HUDEP-2 (cell line): ENCODE data around the gene DGKG.

Experiments used
- DNase-seq, 76 experiments: peaks; one replicate each; lab custom pipeline; 2025; ENCODE audit not compliant: unreplicated experiment in 76 of 76; lab: John Stamatoyannopoulos, UW

Gene DGKG

DNA sequence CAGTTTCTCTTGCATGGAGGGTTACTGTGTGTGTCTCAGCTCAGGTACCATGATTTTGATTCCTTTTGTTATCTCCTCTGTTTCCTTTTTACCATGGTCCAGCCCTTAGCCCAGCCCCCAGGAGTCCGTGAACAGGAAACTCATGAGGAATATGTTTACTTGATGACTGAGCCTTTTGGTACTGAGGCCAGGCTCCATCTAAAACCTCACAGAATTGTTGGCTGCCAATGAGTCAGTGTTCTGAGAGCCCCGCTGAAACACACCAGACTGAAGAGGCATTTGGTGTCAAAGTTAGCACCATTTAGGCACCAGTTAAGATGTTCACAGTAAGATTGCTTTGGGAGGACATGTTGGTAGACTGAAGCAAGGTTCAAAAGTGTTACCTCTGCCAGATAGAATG, 80.9 kb downstream of the DGKG start:
- no peak for DNase-seq

DNA sequence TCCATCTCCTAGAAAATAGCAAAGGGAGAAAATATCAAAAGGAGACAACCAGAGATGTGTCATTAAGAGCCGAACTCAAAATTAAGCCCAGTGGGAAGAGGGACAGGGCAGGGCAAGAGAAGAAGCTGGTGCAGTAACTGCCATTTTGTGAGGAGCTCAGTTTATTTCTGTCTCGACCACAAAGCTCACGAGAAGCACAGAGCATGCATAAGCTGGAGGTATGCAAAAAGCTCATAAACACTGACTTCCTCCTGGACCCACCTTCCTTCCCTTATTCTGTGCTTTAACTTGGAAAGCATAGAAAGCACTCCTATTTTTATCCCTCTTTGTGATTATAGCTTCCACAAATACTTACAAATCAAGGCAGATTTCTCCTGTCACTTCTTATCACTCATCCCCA, 81.3 kb downstream of the DGKG start:
- DNase-seq, result no peak

DNA sequence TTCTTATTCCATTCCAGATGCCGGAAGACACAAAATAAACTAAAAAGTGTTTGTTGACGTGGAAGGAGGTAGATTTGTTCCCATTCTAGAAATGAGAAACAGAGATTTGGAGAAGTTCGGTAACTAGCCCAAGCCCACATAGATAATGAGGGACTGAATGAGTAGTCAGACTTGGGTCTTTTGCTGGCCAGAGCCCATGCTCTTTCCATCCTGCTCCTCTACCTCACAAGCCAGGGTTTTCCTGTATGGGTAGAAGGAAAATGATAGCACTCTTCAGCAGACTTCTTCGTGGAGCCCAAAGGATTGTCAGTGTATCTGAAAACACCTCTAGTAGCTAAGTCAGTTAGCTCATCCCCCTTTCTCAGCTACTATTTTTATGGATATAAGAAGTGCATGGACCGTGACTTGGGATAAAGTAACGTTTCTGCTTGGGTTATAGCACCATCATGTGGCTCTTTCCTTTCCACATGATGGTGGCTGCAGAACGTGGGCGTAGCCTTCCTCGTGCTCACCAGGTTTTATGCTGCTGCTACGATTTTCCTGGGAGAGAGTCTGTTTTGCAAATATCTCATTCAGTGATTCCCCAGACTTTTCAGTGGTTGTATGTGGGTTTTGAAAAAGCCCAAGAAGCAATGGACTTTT, 84.6 kb downstream of the DGKG start:
- DNase-seq, result peak in 1 of 76 experiments; percentile 7

DNA sequence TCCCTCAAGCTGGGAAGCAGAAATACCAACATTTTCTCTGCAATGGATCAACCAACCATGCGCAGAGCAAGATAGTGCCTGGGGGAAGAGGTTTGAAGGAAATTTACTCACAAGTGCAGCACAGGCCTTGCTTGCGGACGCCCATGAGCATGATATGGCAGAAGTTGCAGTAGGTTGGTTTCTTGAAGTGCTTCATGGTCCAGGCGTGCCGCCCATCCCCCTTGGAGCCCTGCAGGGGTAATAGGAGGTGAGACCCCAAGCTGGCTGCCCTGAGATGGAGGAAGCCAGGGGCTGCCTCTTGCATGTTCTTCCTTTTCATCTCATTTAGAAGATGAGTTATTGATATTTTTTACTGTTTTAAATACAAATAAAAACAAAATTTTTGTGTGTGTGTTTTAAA, 86.6 kb downstream of the DGKG start:
- DNase-seq, result no peak

DNA sequence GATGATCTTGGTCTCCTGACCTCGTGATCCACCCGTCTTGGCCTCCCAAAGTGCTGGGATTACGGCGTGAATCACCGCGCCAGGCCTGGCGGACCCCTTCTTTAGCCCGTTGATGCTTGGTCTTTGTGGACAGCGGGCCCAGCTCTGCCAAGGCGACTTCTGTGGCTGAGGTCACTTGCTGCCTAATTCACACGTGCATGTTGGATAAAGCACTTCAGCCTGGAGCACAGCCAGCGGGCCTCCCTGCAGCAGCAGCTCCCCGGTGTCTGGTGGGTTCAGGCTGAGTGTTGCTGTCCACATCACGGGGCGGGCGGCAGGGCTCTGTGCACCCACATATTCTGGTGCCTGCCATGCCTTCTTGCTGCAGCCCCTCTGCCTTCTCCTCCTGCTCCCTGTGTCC, 88.4 kb downstream of the DGKG start:
- no peak for DNase-seq

DNA sequence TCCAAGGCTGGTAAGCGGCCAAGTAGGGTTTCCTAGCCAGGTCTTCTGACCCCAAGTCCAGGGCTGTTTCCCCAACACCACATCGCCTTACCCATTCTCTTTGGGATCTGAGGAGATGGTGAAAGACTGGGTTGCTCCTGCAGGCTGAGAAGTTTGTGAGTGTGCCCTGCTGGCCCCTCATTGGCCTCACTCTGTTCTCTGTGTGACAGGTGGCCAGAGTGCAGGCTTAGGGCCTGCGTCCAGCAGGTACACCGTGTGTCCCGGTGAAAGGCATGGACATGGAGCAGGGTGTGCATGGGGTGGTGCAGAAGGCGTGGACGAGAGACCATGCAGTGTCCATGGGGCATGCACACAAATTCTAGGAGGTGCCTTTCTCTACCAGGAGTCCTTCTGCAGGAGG, 91.3 kb downstream of the DGKG start:
- DNase-seq, result no peak

DNA sequence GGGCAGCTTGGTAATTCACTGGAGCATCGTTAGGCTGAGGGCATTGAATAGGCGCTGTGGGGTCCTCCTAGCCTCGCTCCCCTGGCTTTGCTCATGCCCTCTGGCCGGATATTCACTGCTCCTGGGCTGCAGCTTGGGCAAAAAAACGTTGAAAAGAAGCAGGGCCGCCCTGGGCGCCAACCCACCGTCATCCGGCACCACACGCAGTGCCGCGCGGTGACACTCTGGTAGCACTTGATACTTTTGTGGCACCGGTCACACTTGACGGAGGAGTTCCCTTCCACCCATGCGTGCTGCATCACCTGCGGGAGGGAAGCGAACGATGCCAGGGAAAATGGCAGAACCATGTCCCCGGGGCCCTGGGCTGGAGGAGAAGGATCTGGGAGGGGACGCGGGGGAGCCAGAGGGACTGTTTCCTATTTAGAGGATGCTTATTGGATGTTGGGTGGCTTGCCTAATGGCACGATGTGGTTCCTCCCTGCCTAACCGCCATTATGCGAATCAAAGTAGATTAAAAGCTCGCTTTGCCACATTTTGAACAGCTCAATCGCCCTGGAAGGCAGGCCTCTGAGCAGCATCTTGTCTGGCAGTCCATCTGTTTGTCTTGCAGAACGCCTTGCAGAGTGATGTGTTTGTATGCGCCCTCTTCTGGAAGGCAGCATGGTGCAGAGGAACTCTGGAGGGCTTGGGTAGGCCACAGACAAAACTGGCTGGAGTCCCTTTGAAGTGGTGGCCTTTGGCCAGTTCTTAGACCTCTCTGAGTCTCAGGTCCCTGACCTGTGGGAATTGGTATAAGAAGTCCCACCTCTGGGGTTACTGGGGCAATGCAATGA, 93.2 kb downstream of the DGKG start:
- peak in 15 of 76 experiments; percentile 3 to 36 (median 17) for DNase-seq

DNA sequence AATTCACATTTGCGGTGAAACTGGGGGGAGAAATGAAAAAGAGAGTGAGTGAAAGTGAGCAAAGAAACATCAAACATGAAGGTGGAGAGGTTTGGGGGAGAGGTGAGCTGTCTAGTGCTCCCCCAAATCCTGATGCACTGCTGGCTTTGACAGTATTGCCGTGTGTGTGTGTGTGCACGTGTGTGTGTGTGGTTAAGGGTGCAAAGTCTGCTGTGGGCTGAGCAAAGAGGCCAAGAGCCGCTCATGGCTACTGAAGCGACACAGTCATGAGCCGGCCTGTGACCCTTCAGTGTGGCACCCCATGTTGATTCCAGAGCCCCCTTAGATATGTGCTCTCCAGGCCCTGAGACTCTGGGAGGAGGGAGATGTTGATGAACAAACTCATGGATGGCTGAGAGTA, 94.3 kb downstream of the DGKG start:
- DNase-seq, result no peak

DNA sequence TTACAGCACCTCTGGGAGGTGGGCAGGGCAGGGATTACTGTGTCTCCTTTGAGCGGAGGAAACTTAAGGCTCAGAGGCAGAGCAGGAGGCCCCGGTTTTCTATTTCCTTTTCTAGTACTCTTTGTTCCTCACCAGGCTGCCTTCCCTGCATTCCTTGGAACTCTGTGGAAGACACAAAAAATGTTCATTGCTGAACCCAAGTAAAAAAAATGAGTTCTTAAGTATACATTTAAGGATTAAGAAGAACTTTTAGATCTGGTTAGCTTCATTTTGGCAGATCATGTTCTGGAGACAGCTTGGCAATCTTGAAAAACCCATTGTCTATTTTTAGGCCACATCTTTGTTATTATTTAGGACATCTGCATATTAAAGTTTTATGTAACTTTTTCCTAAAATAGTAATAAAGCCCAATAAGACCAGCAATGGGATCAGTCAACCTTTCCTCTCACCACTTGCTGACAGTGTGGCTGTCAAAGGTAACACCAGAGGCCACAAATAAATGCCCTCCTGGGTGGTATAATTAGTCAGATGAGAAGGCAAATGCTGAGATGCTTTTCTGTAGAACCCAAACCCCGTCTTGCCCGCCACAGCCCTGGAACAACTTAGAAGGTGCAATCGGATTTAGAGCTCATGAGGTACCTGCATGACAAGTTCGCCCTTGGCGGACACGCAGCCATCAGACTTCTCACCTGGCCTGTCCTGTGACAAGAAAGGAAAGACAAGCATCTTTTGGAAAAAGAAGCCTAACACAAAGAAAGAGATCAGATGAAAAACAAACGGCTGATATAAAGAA, 97.2 kb downstream of the DGKG start:
- DNase-seq, result no peak

DNA sequence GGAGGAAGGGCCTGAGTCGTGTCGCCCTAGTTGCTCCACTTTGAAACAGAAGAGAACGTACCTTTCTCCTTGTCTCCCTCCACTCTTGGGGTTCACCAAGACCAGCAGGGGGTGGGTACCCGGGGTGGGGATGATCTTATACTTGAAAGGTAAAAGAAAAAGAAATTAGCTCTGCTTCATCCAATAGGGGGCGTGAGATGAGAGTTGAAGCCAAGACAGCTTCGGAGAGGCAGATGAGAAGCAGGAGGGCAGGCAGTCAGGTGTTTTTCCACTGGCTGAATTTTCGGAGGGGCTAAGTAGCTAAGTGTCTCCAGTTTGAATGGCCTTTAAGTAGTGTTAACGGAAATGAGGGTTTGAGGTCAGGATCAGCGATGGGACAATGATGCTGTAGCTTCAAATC, 100.4 kb downstream of the DGKG start:
- peak in 3 of 76 experiments; percentile 3 to 29 (median 17) for DNase-seq

DNA sequence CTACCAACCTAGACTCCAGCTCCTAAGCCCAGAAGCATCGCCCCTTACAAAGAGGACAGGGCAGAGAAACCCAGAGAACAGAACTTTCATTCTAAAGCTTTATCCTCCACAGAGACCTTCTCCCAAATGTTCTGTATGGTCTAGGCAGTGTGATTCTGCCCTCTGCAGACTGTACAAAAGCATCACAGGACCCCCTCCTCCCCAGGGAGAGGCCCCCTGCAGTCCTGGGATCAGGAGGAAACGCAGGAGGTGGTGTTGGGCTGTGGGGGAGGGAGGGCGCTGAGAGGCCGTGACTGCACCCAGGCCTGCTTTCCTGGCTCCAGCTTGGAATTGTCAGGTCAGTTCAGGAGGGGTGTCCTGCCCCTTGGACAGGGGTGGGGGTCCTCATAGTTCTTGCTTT, 101.3 kb downstream of the DGKG start:
- DNase-seq, result no peak

DNA sequence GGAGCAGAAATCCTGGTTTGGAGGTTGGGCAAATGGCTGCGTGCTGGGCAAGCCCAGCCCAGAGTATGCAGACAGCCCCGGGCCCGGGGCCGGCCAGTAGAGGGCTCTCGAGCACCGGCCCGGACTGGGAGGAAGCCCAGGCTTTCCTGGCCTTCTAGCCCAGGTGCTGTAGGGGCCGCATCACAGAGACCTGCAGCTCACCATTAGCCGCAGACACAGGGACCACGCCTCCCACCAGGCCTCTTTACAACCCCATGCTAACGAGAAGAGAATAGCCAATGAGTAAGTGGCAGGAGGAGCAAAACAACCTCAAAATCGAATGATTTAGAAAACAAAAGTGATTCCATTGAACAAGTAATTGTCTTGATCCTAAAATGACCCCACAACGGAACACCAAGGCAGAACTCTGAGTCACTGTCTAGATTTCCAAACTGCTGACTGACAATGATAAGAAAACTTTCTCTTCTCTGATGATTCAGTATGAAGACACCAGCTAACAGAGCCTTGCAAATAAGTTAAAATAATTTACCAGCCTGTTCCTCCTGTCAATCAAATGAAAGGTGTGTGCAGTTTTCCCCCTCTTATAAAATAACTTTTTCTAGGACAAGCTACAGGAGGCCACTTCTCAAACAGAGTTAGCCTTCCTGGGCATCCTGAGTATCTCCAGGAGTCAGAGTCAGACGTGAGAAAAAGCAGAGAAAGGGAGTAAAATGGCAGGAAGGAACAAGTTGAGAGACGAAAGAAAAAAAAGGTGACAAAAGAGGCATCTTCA, 102.2 kb downstream of the DGKG start:
- DNase-seq, result peak in 49 of 76 experiments; percentile 6 to 65 (median 27)

DNA sequence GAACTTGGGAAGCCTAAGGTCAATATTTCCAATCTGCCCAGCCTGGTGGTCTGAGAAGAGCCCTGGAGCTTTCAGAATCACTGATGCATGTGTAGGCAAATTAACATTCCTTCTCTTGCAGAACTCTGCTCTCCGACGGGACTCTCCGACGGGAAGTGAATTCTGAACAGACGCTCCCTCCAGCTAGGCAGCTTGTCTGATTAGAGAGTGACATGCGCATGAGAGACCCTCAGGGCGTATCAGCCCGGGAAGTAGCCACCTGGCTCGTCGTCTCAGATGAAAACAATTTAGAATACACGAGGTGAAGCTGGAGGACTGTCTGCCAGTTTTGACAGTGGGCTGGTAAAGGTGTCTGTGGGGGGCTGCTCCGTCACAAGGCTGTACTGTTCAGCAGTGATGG, 103.1 kb downstream of the DGKG start:
- no peak for DNase-seq

DNA sequence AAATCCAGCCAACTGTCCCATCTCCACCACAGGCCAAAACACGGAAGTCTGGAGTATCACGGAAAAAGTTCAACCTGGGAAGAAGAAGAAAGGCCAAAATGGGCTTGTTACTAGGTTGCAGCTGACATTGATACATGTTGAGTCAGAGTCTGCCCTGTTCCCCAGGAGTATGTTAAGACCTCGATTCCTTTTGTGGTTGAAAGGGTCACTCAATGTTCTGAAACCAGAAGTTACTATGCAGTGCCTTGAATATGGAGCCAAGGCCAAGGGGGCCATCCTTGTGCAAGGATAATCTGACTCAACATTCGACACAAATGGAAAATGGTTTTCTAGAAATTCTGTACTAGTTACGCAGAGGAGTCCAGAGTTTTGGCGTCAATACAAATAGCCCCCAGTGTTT, 104.2 kb downstream of the DGKG start:
- DNase-seq, result no peak

DNA sequence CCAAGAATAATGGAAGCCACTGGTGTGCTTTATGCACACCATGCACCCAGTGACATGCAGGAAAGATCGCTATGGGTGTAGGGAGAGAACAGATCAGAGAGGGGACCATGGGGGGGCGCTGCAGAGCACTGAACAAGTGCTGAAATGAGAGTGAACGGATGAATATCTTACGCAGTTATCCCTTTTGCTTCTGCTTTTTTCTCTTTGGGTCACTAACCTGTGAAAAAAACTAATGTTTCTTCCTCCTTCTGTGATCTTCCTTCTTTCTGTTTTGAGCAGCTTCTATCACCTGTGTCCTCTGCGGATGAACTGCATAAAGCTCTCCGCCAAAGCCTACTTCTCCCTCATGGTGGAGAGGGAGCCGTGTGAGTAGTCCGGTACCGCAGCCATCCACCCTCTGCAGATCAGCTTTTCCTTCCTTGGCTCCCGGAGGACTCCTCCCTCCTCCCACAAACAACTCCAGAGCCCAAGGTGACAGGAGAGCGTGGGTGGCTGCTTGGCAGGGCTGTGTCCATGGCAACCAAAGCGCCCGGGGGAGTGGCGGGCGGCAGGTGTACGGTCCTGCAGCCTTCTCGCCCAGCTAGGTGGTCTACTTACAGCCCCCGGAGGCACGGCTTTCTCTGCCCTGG, 106.2 kb downstream of the DGKG start:
- no peak for DNase-seq

DNA sequence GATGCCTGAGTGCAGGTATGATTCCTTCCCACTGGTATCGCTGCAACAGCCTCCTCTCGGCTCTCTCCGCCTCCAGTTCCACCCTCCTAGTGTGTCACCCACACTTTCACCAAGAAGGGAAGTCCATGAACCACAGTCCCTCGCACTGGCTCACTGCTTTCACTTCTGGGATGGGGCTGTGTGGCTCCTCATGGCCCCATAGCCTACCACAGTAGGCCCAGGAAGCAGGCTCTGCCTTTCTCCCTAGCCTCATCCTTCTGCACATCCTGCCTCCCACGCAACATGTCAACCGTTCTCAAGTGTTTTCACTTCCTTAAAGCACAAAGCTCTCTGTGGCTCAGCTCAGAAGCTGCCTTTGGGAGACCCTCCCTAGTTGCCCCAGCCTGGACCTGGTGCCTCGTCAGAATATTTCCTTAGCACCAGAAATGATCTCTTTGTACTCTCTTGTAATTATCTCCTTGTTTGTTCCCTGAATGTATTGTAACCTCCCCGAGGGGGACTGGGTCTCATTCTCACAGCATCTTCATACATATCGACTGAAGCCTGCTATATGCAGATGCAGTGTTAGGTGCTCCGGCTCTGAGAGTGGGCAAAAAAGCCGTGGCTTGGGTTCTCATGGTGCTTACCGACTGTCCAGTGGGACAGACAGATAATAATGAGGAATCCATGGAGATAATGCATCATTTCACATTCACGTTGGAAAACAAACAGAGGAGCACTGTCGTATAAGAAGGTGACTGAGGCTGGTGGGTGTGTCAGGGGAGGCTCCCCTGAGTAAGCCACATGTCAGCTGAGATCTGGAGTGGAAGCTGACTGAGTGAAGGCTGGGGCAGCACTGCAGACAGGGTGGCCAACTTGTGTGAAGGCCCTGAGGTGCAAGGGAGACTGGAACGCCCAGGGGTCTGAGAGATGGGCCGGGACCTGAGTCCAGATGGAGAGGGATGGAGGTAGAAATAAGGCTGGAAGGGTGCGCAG, 107.1 kb downstream of the DGKG start:
- DNase-seq, result peak in 1 of 76 experiments; percentile 4

DNA sequence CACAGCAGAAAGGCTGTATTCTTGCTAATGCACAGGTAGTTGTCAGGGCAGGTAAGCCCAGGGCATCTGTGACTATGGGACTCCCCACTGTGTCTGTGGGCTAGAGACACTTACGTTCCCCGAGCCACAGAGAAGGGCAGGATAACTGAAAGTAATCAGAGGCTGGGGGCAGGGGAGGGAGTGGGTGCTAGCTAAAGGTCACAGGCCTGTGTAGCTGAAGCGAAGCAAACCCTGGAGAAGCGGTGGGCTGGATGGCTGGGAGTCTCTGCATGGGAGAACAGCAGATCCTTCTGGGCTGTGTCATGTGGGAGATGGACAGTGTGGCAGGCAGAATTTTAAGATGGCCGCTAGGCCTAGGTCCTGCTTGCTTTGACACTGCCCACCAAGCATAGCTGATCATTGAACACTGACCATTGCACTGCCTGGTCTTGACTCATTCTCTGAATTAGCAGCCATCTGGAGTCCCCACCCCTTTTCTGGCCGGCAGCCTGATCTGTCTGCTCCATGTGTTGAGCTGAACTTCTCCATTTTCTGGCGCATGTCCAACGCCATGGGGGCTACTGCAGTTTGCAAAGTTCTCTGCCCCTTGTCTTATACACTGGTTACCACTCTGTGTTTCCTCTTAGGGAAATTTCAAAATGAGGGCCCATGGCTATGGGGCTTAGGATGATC, 110.0 kb downstream of the DGKG start:
- peak in 70 of 76 experiments; percentile 18 to 84 (median 64) for DNase-seq

DNA sequence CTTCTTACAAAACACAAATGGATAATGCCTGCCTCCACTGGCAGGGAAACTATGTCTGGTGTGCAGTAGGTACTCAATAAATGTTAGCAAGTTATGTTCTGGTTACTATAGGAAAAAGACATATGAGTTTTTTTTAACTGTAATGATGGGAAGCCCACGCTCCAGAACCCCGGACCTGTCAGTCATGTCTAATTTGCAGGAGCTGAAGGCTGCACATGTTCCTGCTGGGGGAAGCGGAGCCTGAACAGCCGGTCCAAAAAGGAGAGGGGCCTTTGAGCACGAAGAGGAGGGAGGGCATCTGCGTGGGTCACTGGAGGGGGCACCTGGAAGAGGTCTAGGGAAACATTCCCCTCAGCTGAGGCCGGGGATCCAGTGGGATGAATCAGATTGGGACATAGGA, 113.2 kb downstream of the DGKG start:
- DNase-seq, result no peak
